ENCODE measurements around the gene IQSEC2. TPM values are rescaled to one million over a fixed set of nuclear protein-coding genes. Genes with fewer than 3 reads are reported as not detected.

Gene IQSEC2
- total and polyA plus RNA-seq, 4 donors: 9.0 to 24.6 (median 17.4) TPM

DNA sequence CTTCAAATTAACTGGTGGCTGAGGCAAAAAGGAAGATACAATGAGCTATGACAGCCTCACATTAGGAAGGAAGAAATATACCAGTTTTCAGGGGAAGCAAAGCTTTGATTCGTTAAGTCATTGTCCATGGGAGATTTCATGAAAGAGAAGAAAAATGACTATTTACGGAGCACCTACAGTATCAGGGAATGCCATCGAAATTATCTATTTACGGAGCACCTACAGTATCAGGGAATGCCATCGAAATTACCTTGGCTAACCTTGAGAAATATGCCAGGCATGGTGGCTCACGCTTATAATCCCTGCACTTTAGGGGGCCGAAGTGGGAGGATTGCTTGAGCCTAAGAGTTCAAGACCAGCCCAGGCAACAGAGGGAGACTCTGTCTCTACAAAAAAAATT lies 28.5 kb upstream of the IQSEC2 start:
- H3K9ac ChIP-seq (ENCODE audit: insufficient read depth in 1 of 2, low read length in 2 of 2): no peak overlapping the region
- peaks cover 0 to 13% (median 0%) of the 10 kb centered on the region in 5 donors for H3K4me1 ChIP-seq (ENCODE audit: control insufficient read depth in 5 of 5, insufficient read depth in 5 of 5, low read length in 5 of 5)
- no peak for ATAC-seq (ENCODE audit: insufficient read depth, low FRiP score)
- H3K36me3 ChIP-seq (ENCODE audit: control insufficient read depth in 4 of 4, insufficient read depth in 4 of 4, low read length in 4 of 4): no peaks in the 10 kb centered on the region
- TF ChIP-seq, protein P1, sequence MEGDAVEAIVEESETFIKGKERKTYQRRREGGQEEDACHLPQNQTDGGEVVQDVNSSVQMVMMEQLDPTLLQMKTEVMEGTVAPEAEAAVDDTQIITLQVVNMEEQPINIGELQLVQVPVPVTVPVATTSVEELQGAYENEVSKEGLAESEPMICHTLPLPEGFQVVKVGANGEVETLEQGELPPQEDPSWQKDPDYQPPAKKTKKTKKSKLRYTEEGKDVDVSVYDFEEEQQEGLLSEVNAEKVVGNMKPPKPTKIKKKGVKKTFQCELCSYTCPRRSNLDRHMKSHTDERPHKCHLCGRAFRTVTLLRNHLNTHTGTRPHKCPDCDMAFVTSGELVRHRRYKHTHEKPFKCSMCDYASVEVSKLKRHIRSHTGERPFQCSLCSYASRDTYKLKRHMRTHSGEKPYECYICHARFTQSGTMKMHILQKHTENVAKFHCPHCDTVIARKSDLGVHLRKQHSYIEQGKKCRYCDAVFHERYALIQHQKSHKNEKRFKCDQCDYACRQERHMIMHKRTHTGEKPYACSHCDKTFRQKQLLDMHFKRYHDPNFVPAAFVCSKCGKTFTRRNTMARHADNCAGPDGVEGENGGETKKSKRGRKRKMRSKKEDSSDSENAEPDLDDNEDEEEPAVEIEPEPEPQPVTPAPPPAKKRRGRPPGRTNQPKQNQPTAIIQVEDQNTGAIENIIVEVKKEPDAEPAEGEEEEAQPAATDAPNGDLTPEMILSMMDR (IDR thresholded peaks at IDR 0.05; ENCODE audit: control extremely low read depth, extremely low read depth): no peak
- H3K9me3 ChIP-seq (ENCODE audit: control insufficient read depth in 4 of 4, insufficient read depth in 3 of 4, low read length in 3 of 4): no peaks in the 10 kb centered on the region
- no peak for DNase-seq
- H3K4me3 ChIP-seq: no peak overlapping the region
- WGBS, 2 donors: 84 to 97% methylated on average over 7 of the region's 7 CpGs
- H3K27ac ChIP-seq (ENCODE audit: low read depth in 1 of 2, low read length in 1 of 2): no peak overlapping the region
- peaks cover 0 to 19% (median 15%) of the 10 kb centered on the region in 3 donors for H3K27me3 ChIP-seq (ENCODE audit: control insufficient read depth in 3 of 3, insufficient read depth in 3 of 3, low read length in 2 of 3)

- no peaks in the 10 kb centered on the region for H3K36me3 ChIP-seq (ENCODE audit: control insufficient read depth in 4 of 4, insufficient read depth in 4 of 4, low read length in 4 of 4)
- H3K4me3 ChIP-seq: no peak overlapping the region
- DNase-seq: no peak
- H3K9me3 ChIP-seq (ENCODE audit: control insufficient read depth in 4 of 4, insufficient read depth in 3 of 4, low read length in 3 of 4): no peaks in the 10 kb centered on the region
- ATAC-seq (ENCODE audit: insufficient read depth, low FRiP score): no peak
- H3K4me1 ChIP-seq (ENCODE audit: control insufficient read depth in 5 of 5, insufficient read depth in 5 of 5, low read length in 5 of 5): peaks cover 0 to 13% (median 0%) of the 10 kb centered on the region in 5 donors
- WGBS, 2 donors: 87 to 96% methylated on average over 4 of the region's 4 CpGs
- H3K27me3 ChIP-seq (ENCODE audit: control insufficient read depth in 3 of 3, insufficient read depth in 3 of 3, low read length in 2 of 3): peaks cover 0 to 14% (median 12%) of the 10 kb centered on the region in 3 donors
- no peak overlapping the region for H3K9ac ChIP-seq (ENCODE audit: insufficient read depth in 1 of 2, low read length in 2 of 2)
- H3K27ac ChIP-seq (ENCODE audit: low read depth in 1 of 2, low read length in 1 of 2): no peak overlapping the region
- TF ChIP-seq, protein P1 (IDR thresholded peaks at IDR 0.05; ENCODE audit: control extremely low read depth, extremely low read depth): no peak
Measured at GRCh38 chrX:53308836-53309235, 27.5 kb upstream of the IQSEC2 start.

DNA sequence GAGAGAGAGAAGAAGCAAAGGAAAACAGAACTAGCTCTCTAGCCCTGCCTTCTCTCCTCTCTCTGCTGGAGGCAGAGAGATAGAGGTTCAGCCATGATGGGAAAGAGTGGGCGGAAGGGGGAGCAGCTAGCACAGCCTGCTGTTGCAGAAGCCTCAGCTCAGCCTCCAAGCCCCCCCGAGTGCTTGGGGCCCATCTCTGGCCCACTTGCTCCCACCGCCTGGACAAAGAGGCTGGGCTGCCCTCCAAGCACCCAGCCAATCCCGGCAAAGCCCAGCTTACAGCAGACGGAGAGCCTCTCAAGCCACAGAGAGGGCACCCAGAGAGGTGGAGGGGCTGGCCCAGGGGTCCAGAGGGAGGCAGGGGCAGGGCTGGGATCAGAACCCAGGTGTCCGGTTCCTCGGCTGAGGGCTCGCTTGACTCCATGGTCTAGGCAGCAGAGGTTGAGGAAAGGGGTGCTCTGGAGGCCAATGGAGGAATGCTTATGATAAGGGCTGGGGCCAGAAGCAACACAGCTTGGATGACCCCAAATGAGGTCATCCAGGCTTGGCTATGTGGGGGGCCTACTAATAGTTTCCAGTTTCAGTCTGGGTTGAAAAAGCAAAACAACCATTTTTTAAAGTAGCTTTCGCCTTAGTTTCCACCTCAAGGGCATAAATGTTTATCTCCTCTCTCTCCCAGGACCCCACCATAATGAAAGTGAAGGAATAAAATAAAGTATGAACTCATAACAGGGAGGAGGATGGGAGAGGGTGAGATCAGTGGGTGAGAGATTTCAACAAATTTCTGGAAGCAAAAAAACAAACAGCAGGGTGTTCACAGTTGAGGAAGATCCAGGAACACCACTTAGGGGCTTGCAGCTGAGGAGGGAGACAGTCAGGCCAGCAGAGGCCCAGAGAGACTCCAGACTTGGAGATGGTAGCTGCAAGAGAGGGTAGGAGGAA lies 24.9 kb upstream of the IQSEC2 start:
- WGBS, 2 donors: 70 to 72% methylated on average over 7 to 9 of the region's 9 CpGs
- peaks cover 0 to 2% (median 0%) of the 10 kb centered on the region in 4 donors for H3K9me3 ChIP-seq (ENCODE audit: control insufficient read depth in 4 of 4, insufficient read depth in 3 of 4, low read length in 3 of 4)
- H3K9ac ChIP-seq (ENCODE audit: insufficient read depth in 1 of 2, low read length in 2 of 2): no peak overlapping the region
- peaks cover 0 to 18% (median 16%) of the 10 kb centered on the region in 3 donors for H3K27me3 ChIP-seq (ENCODE audit: control insufficient read depth in 3 of 3, insufficient read depth in 3 of 3, low read length in 2 of 3)
- H3K4me3 ChIP-seq: no peak overlapping the region
- no peaks in the 10 kb centered on the region for H3K36me3 ChIP-seq (ENCODE audit: control insufficient read depth in 4 of 4, insufficient read depth in 4 of 4, low read length in 4 of 4)
- TF ChIP-seq, protein P1 (IDR thresholded peaks at IDR 0.05; ENCODE audit: control extremely low read depth, extremely low read depth): no peak
- no peak overlapping the region for H3K27ac ChIP-seq (ENCODE audit: low read depth in 1 of 2, low read length in 1 of 2)
- DNase-seq (peak; percentile 72 to 85 (median 73)), ATAC-seq (ENCODE audit: insufficient read depth, low FRiP score) (no peak)
- H3K4me1 ChIP-seq (ENCODE audit: control insufficient read depth in 5 of 5, insufficient read depth in 5 of 5, low read length in 5 of 5): peaks cover 0 to 13% (median 0%) of the 10 kb centered on the region in 5 donors
